Astrocyte (in vitro differentiated cells and primary cell): ENCODE measurements around the gene NEIL3.

Source experiments
- CTCF ChIP-seq: IDR thresholded peaks from 2 replicates; pipeline ENCODE4 v1.5.1; 2011; ENCODE audit warnings: low read depth, mild to moderate bottlenecking, inconsistent platforms, low read length, moderate library complexity; ENCODE audit not compliant: insufficient read depth
- EZH2 ChIP-seq: IDR thresholded peaks from 2 replicates; pipeline ENCODE4 v1.6.1; 2012; ENCODE audit warnings: mild to moderate bottlenecking, low read length, inconsistent platforms; ENCODE audit not compliant: insufficient read depth

- TF ChIP-seq CTCF: no peak
- TF ChIP-seq EZH2: no peak
These were observed 3.6 kb downstream of the NEIL3 start for GRCh38 chr4:177313263-177313662.
